SK-N-MC (cell line): ENCODE data around the gene GIT1.

Experiments
- DNase-seq: peaks from one replicate; pipeline ENCODE4 v3.0.0-alpha.2; 2011; ENCODE audit warnings: low read depth, low spot score
- H3K27ac ChIP-seq: fragments of 200-600 bp; sonication (generic); 2 replicates; pipeline ENCODE4 v1.5.1; 2016; ENCODE audit warnings: mixed run types
- H3K36me3 ChIP-seq: fragments of 200-600 bp; sonication (generic); 2 replicates; pipeline ENCODE4 v1.6.1; 2017; ENCODE audit warnings: antibody characterized with exemption, low read length, mixed read lengths; ENCODE audit not compliant: insufficient read depth
- H3K4me3 ChIP-seq: fragments of 200-600 bp; sonication (generic); 2 replicates; pipeline ENCODE4 v1.5.1; 2016
- H3K9ac ChIP-seq: fragments of 200-600 bp; sonication (generic); 2 replicates; pipeline ENCODE4 v1.8.0; 2017; ENCODE audit warnings: mixed run types, mixed read lengths; ENCODE audit not compliant: insufficient read length
- H3K9me3 ChIP-seq: fragments of 200-600 bp; sonication (generic); 2 replicates; pipeline ENCODE4 v1.6.1; 2017; ENCODE audit warnings: low read depth, mild to moderate bottlenecking, antibody characterized with exemption, low read length, moderate library complexity, mixed read lengths
- EZH2 ChIP-seq: fragments of 200-600 bp; sonication (generic); IDR thresholded peaks from one replicate; pipeline ENCODE4 v1.6.1; 2017; ENCODE audit warnings: antibody characterized with exemption
- FOXP2 ChIP-seq: optimal IDR thresholded peaks from 2 replicates; pipeline ENCODE3; 2011; ENCODE audit warnings: mild to moderate bottlenecking, moderate library complexity; ENCODE audit not compliant: insufficient read depth; ENCODE audit errors: extremely low read length, control extremely low read depth
- POLR2AphosphoS5 ChIP-seq: IDR thresholded peaks from 2 replicates; pipeline ENCODE4 v1.6.1; 2012; ENCODE audit warnings: mild to moderate bottlenecking, low read depth, low read length, borderline replicate concordance

GIT1 gene

GRCh38 chr17:29585080-29585751 is 4.2 kb downstream of the GIT1 start:
- no peak overlapping the region for H3K4me3 ChIP-seq
- no peaks in the 10 kb centered on the region for H3K9me3 ChIP-seq
- no peak overlapping the region for H3K9ac ChIP-seq
- H3K36me3 ChIP-seq = peaks cover 3% of the 10 kb centered on the region; the same call in 1 of the 2 replicates
- H3K27ac ChIP-seq = no peak overlapping the region
- no peak for DNase-seq
- TF ChIP-seq FOXP2 (no peak), POLR2AphosphoS5 (no peak), EZH2 (no peak)

DNA sequence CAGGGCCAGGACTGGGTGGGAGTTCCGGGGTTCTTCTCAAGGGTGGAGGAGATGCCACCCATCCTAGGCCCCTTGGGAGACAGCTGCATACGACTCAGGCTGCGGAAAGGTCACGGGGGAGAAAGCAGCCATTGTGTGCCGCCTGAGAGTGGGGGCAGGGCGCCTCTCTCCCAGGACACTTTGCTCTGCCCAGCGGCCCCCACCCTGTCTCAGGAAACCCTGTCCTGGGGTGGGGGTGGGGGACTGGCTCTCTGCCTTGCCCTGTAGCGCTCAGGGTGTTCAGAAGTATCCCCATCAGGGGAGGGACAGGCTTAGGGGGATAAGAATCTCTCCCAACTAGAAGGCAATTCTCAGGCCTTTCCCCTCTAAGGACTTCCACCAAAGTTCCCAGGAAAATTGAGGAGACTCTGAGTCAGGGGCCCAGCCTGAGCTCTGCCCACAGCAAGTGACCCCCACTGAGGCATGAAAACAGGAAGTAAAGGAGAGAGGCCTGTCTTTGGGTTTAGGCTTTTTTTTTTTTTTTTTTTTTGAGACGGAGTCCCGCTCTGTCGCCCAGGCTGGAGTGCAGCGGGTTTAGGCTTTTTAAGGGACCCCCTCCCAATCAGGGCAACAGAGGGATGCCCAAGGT is 4.9 kb downstream of the GIT1 start:
- DNase-seq = no peak
- TF ChIP-seq FOXP2 (no peak), POLR2AphosphoS5 (no peak), EZH2 (no peak)
- H3K9me3 ChIP-seq = no peaks in the 10 kb centered on the region
- H3K36me3 ChIP-seq = peaks cover 3% of the 10 kb centered on the region; the same call in 1 of the 2 replicates
- no peak overlapping the region for H3K4me3 ChIP-seq
- no peak overlapping the region for H3K9ac ChIP-seq
- no peak overlapping the region for H3K27ac ChIP-seq

DNA sequence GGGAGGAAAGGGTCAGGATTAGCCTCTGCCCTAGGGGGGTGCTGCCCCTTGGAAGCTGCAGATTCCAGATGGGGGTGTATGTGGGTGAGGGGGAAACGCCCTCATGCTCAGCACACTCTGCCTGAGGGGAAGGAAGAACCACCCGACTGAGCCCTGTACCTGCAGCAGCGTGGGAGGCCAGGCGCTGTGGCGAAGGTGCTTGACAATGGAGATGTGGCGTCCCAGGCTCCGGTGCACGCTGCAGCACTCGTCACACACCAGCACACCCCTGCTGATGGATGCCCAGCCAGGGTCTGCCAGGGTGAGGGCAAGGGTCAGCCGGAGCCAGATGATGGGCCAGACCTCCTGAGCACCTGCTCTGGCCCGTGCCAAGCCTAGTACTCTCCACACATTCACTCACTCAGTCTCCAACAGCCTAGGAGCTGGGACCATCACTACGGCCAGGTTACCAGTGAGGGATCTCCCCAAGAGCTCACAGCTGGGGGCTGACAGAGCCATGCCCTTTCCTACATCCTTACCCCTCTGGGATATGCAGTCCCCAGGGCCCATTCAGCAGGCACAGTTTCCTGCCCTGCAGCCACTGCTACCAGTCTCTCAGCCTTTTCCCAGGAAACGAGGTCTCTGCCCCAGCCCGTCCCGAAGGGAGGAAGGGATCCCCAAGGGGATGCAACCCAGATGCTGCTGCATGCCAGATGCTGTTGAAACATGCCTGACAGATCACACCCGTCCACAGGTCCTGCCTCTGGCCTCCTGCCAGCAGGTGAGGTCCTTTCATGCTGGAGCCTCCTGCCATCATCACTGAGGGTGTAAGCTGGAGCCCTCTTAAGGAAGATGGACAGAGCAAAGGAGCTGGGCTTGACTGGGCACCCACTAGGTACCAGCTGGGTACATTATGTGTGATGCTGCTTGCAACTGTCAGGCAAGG is 5.9 kb downstream of the GIT1 start:
- no peak overlapping the region for H3K27ac ChIP-seq
- H3K9ac ChIP-seq = no peak overlapping the region
- no peaks in the 10 kb centered on the region for H3K9me3 ChIP-seq
- H3K36me3 ChIP-seq = peaks cover 3% of the 10 kb centered on the region; the same call in 1 of the 2 replicates
- no peak overlapping the region for H3K4me3 ChIP-seq
- no peak for DNase-seq
- TF ChIP-seq EZH2 (no peak), POLR2AphosphoS5 (no peak), FOXP2 (no peak)

GRCh38 chr17:29582772-29583171 is 6.7 kb downstream of the GIT1 start:
- no peak overlapping the region for H3K9ac ChIP-seq
- no peak for DNase-seq
- H3K36me3 ChIP-seq = peaks cover 3% of the 10 kb centered on the region; the same call in 1 of the 2 replicates

GRCh38 chr17:29582254-29582765 is 7.1 kb downstream of the GIT1 start:
- Histone ChIP-seq H3K9ac (no peak overlapping the region), H3K27ac (no peak overlapping the region), H3K36me3 (peaks cover 3% of the 10 kb centered on the region; the same call in 1 of the 2 replicates), H3K4me3 (no peak overlapping the region), H3K9me3 (no peaks in the 10 kb centered on the region)
- no peak for TF ChIP-seq EZH2
- no peak for TF ChIP-seq FOXP2
- no peak for TF ChIP-seq POLR2AphosphoS5
- DNase-seq = no peak

More at GRCh38 chr17:29582772-29583171, 6.7 kb downstream of the GIT1 start:
- Histone ChIP-seq H3K9me3 (no peaks in the 10 kb centered on the region), H3K27ac (no peak overlapping the region), H3K4me3 (no peak overlapping the region)
- no peak for TF ChIP-seq FOXP2
- no peak for TF ChIP-seq EZH2
- TF ChIP-seq POLR2AphosphoS5 = no peak

DNA sequence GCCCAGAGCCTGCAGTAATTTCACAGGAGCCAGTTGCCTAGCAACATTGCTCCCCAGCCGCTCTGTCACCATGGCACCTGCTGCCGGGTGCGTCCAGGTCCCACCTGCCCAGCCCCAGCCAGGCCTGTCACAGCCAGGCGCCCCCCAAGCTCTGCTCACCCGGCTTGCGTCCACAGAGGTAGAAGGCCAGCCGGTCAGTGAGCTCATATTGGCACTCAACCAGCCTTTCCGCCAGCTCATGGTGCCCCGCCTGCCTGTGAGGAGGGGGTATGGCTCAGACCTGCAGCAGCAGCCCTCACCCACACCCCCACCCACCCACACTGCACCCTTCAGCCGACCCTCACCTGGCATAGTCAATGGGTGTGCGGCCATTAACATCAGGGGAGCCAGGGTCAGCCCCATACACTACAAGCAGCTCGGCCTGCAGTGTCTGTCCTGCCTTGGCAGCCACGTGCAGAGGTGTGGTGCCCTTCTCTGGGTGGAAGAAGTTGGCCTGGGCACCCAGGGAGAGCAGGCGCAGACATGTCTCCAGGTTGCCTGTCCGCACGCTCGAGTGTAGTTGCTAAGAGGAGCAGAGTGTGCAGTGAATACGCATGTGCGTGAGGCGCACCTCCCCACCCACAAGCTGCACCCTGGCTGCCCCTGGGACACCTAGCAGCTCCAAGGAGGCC is 7.7 kb downstream of the GIT1 start:
- H3K4me3 ChIP-seq = no peak overlapping the region
- no peak for DNase-seq
- no peaks in the 10 kb centered on the region for H3K9me3 ChIP-seq
- no peak overlapping the region for H3K9ac ChIP-seq
- no peak overlapping the region for H3K27ac ChIP-seq
- no peak for TF ChIP-seq EZH2
- TF ChIP-seq POLR2AphosphoS5 = no peak
- TF ChIP-seq FOXP2 = no peak
- peaks cover 3% of the 10 kb centered on the region; the same call in 1 of the 2 replicates for H3K36me3 ChIP-seq

DNA sequence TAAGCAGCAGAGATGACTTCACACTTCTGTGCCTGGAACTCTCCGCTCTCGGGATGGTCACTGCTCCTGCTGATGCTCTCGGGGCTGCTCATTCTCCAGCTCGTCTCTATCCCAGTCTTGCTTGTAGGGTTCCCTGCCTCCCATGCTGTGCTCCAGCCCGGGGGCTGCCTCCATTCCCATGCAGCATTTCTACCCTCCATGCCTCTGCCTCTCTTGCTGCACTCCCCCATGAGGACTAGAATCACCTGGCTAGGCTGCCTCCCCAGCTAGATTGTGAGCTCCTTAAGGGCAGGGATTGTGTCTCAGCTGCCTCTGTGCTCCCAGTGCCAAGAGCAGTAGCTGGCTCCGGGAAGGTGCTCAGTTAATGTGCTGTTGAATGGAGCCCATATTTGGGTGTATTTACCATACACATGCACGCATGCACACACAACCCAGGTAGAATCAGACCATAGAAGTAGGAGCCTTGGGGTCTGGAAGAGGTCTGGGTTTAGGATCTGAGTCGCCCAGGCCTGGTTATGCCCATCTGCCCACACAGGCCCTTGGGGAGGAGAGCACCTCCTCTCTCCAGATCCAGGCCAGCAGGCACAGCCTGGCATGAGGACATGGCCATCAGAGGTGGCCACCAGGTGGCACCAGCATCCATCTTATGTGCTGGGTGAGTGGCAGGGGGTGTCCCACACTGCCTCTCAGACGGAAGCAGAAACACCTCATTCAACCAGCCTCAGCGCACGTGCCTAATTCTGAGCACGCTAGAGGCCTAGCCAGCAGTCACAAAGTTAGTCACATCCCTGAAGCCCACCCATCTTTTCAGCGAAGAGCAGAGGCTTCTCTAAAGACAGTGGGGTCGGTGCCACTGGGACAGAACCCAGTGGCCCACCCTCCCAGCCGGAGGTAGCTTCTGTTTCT is 9.3 kb downstream of the GIT1 start:
- TF ChIP-seq FOXP2 = no peak
- TF ChIP-seq POLR2AphosphoS5 = no peak
- no peak for TF ChIP-seq EZH2
- no peak overlapping the region for H3K27ac ChIP-seq
- no peak overlapping the region for H3K9ac ChIP-seq
- no peaks in the 10 kb centered on the region for H3K9me3 ChIP-seq
- H3K4me3 ChIP-seq = no peak overlapping the region
- peaks cover 10% of the 10 kb centered on the region; the same call in 1 of the 2 replicates for H3K36me3 ChIP-seq
- no peak for DNase-seq
